H1 (cell line): ENCODE data around the gene IKZF5. TPM values are rescaled to one million over a fixed set of nuclear protein-coding genes. Genes with fewer than 3 reads are reported as not detected.

ENCODE experiments used
- CTCF ChIA-PET: fragments of 300-600 bp; sonication (Branson Sonifier 250); formaldehyde crosslinking; loops from one replicate; lab custom pipeline; 2021; ENCODE audit not compliant: partially characterized antibody; lab: Charles Lee
- POLR2A ChIA-PET: fragments of 300-600 bp; sonication (Branson Sonifier 250); formaldehyde crosslinking; loops from one replicate; lab custom pipeline; 2021; ENCODE audit warnings: inconsistent platforms; ENCODE audit not compliant: partially characterized antibody; lab: Charles Lee
- DNase-seq, 2 experiments: peaks; one replicate each; pipeline versions ENCODE4 v3.0.0 to v3.0.0-alpha.2; 2010 to 2022; ENCODE audit warnings: low spot score in 2 of 2, low read depth in 1 of 2, mixed read lengths in 1 of 2
- FAIRE-seq: peaks from 2 replicates; lab custom pipeline; 2011; peaks lifted over from hg19 to GRCh38; lab: Jason Lieb, UNC
- H2AFZ ChIP-seq: 2 replicates; pipeline ENCODE4 v1.8.1; 2012; ENCODE audit warnings: low read length, inconsistent platforms
- H2AK5ac ChIP-seq: 2 replicates; pipeline ENCODE4 v1.6.1; 2013; ENCODE audit warnings: low read depth, low read length
- H2BK120ac ChIP-seq: replicated peaks from 2 replicates; pipeline ENCODE3; 2013; ENCODE audit warnings: low read depth, low read length, inconsistent platforms
- H2BK12ac ChIP-seq: 2 replicates; pipeline ENCODE4 v1.6.1; 2013; ENCODE audit warnings: low read depth, low read length
- H2BK15ac ChIP-seq: 2 replicates; pipeline ENCODE4 v1.6.1; 2013; ENCODE audit warnings: low read length
- H2BK20ac ChIP-seq: 2 replicates; pipeline ENCODE4 v1.6.1; 2013; ENCODE audit warnings: low read length
- H2BK5ac ChIP-seq: 2 replicates; pipeline ENCODE4 v1.6.1; 2013; ENCODE audit warnings: low read depth, low read length
- H3K14ac ChIP-seq: 2 replicates; pipeline ENCODE4 v1.6.1; 2013; ENCODE audit warnings: inconsistent platforms; ENCODE audit not compliant: insufficient read length
- H3K18ac ChIP-seq: 2 replicates; pipeline ENCODE4 v1.6.1; 2013; ENCODE audit warnings: low read length; ENCODE audit errors: extremely low read depth
- H3K23ac ChIP-seq: 2 replicates; pipeline ENCODE4 v1.6.1; 2013; ENCODE audit warnings: inconsistent platforms; ENCODE audit not compliant: insufficient read length
- H3K23me2 ChIP-seq: 2 replicates; pipeline ENCODE4 v1.6.1; 2013; ENCODE audit warnings: low read depth, low read length
- H3K27ac ChIP-seq: 2 replicates; pipeline ENCODE4 v1.6.1; 2011; ENCODE audit warnings: low read depth, low read length, inconsistent platforms
- H3K27me3 ChIP-seq, 4 experiments: replicated peaks in 1 of 4; 1 replicate in 1 of 4; 2 replicates in 3 of 4; pipeline versions ENCODE4 v1.6.1 to v1.8.1; 2011 to 2013; ENCODE audit warnings: low read length in 3 of 4, mild to moderate bottlenecking in 3 of 4, inconsistent platforms in 2 of 4, mixed read lengths in 2 of 4, moderate library complexity in 1 of 4; ENCODE audit not compliant: control insufficient read depth in 3 of 4, insufficient read depth in 3 of 4; ENCODE audit errors: extremely low read depth in 1 of 4
- H3K36me3 ChIP-seq, 4 experiments: 2 replicates each; pipeline versions ENCODE4 v1.6.1 to v1.8.1; 2011 to 2013; ENCODE audit warnings: mild to moderate bottlenecking in 4 of 4, low read length in 3 of 4, moderate library complexity in 2 of 4, control low read depth in 1 of 4, inconsistent platforms in 1 of 4; ENCODE audit not compliant: insufficient read depth in 4 of 4, control insufficient read depth in 2 of 4
- H3K4ac ChIP-seq: replicated peaks from 2 replicates; pipeline ENCODE3; 2013; ENCODE audit warnings: low read length, low read depth, mixed read lengths, inconsistent platforms; ENCODE audit not compliant: insufficient read length
- H3K4me1 ChIP-seq, 4 experiments: replicated peaks in 1 of 4; 1 replicate in 1 of 4; 2 replicates in 3 of 4; pipeline versions ENCODE4 v1.6.1 to v1.8.1; 2011 to 2013; ENCODE audit warnings: low read length in 3 of 4, inconsistent platforms in 2 of 4, mixed read lengths in 1 of 4; ENCODE audit not compliant: insufficient read depth in 4 of 4, control insufficient read depth in 3 of 4
- H3K4me2 ChIP-seq, 2 experiments: 2 replicates each; pipeline versions ENCODE4 v1.6.1 to v1.8.1; 2011 to 2013; ENCODE audit warnings: low read depth in 2 of 2, low read length in 2 of 2, control low read depth in 1 of 2, inconsistent platforms in 1 of 2, mild to moderate bottlenecking in 1 of 2; ENCODE audit not compliant: insufficient read depth in 1 of 2
- H3K4me3 ChIP-seq, 4 experiments: fragments of 200-600, 300-600 bp in 1 of 4; sonication (generic), shearing (Covaris generic), sonication (Bioruptor Twin) in 1 of 4; 2 replicates each; pipeline versions ENCODE4 v1.5.1 to v1.8.1; 2011 to 2016; ENCODE audit warnings: low read length in 4 of 4, low read depth in 3 of 4, control low read depth in 2 of 4, inconsistent platforms in 2 of 4, mild to moderate bottlenecking in 2 of 4, mixed read lengths in 1 of 4, moderate library complexity in 1 of 4; ENCODE audit not compliant: insufficient read depth in 2 of 4; ENCODE audit errors: extremely low read depth in 1 of 4
- H3K56ac ChIP-seq: replicated peaks from 2 replicates; pipeline ENCODE3; 2013; ENCODE audit warnings: low read depth, mild to moderate bottlenecking, mixed read lengths, low read length, inconsistent platforms; ENCODE audit not compliant: insufficient read length
- H3K79me1 ChIP-seq: 2 replicates; pipeline ENCODE4 v1.6.1; 2013; ENCODE audit warnings: low read depth, low read length, control low read depth
- H3K79me2 ChIP-seq, 2 experiments: 2 replicates each; pipeline versions ENCODE4 v1.6.1 to v1.8.1; 2012 to 2013; ENCODE audit warnings: low read length in 2 of 2, mild to moderate bottlenecking in 2 of 2, inconsistent platforms in 1 of 2; ENCODE audit not compliant: insufficient read depth in 2 of 2, control insufficient read depth in 1 of 2
- H3K9ac ChIP-seq, 4 experiments: replicated peaks in 1 of 4; 1 replicate in 1 of 4; 2 replicates in 3 of 4; pipeline versions ENCODE4 v1.6.1 to v1.8.1; 2011 to 2013; ENCODE audit warnings: low read depth in 3 of 4, low read length in 3 of 4, control low read depth in 2 of 4, mild to moderate bottlenecking in 2 of 4, moderate library complexity in 2 of 4, inconsistent platforms in 1 of 4; ENCODE audit errors: extremely low read depth in 1 of 4
- H3K9me3 ChIP-seq, 2 experiments: 2 replicates each; pipeline versions ENCODE4 v1.6.1 to v1.8.1; 2012 to 2013; ENCODE audit warnings: mild to moderate bottlenecking in 2 of 2, moderate library complexity in 2 of 2, control low read depth in 1 of 2, inconsistent platforms in 1 of 2, low read depth in 1 of 2, low read length in 1 of 2, mixed read lengths in 1 of 2; ENCODE audit not compliant: insufficient read depth in 2 of 2
- H4K20me1 ChIP-seq, 2 experiments: replicated peaks in 1 of 2; 2 replicates each; pipeline versions ENCODE3 to v1.8.1; 2011 to 2013; ENCODE audit warnings: inconsistent platforms in 2 of 2, low read length in 2 of 2, mild to moderate bottlenecking in 1 of 2; ENCODE audit not compliant: insufficient read depth in 2 of 2, control insufficient read depth in 1 of 2
- H4K5ac ChIP-seq: 2 replicates; pipeline ENCODE4 v1.6.1; 2013; ENCODE audit warnings: low read length, low read depth, mixed read lengths, inconsistent platforms; ENCODE audit not compliant: insufficient read length
- H4K8ac ChIP-seq: 2 replicates; pipeline ENCODE4 v1.8.0; 2013; ENCODE audit warnings: mild to moderate bottlenecking, moderate library complexity, low read length, inconsistent platforms; ENCODE audit not compliant: insufficient read depth; ENCODE audit errors: extremely low read depth
- H4K91ac ChIP-seq: replicated peaks from 2 replicates; pipeline ENCODE3; 2013; ENCODE audit warnings: low read length, mixed read lengths, inconsistent platforms; ENCODE audit not compliant: insufficient read length
- CTBP2 ChIP-seq: IDR thresholded peaks from 2 replicates; pipeline ENCODE4 v1.7.0; 2011; ENCODE audit warnings: borderline replicate concordance, mild to moderate bottlenecking, moderate library complexity, mixed read lengths, low read length; ENCODE audit not compliant: insufficient read depth, insufficient read length
- CTCF ChIP-seq, 3 experiments: IDR thresholded peaks; 1 replicate in 2 of 3; 2 replicates in 1 of 3; pipeline versions ENCODE4 v1.5.1 to v1.6.1; 2011; ENCODE audit warnings: low read length in 3 of 3, mild to moderate bottlenecking in 3 of 3, inconsistent platforms in 2 of 3, low read depth in 1 of 3, moderate library complexity in 1 of 3; ENCODE audit not compliant: insufficient read depth in 1 of 3; ENCODE audit errors: control extremely low read depth in 1 of 3
- JUND ChIP-seq: IDR thresholded peaks from 2 replicates; pipeline ENCODE4 v1.6.1; 2011; ENCODE audit warnings: mild to moderate bottlenecking, improper control_type of control experiment, low read length
- MAFK ChIP-seq: IDR thresholded peaks from 2 replicates; pipeline ENCODE4 v1.6.1; 2012; ENCODE audit warnings: low read depth, mild to moderate bottlenecking, improper control_type of control experiment, low read length
- SRF ChIP-seq: IDR thresholded peaks from 2 replicates; pipeline ENCODE4 v1.6.1; 2011; ENCODE audit warnings: mild to moderate bottlenecking, low read depth, low read length, moderate library complexity
- TBP ChIP-seq: IDR thresholded peaks from 2 replicates; pipeline ENCODE4 v1.6.1; 2011; ENCODE audit warnings: low read depth, low read length, improper control_type of control experiment
- TCF12 ChIP-seq: IDR thresholded peaks from 2 replicates; pipeline ENCODE4 v1.6.1; 2011; ENCODE audit warnings: low read depth, mild to moderate bottlenecking, low read length
- TEAD4 ChIP-seq: IDR thresholded peaks from 2 replicates; pipeline ENCODE4 v1.6.1; 2012; ENCODE audit warnings: low read depth, low read length, inconsistent platforms, mixed read lengths
- YY1 ChIP-seq: IDR thresholded peaks from 2 replicates; pipeline ENCODE4 v1.6.1; 2011; ENCODE audit warnings: low read depth, mild to moderate bottlenecking, low read length
- WGBS, 2 experiments: shearing (Covaris generic) in 1 of 2; methylation state at CpG; one replicate each; pipeline versions ENCODE4 v1.1.6 to v1.1.7; 2013 to 2015; ENCODE audit warnings: low lambda C conversion rate in 2 of 2, mixed read lengths in 2 of 2, inconsistent platforms in 1 of 2, low coverage in 1 of 2, missing lambda C conversion rate in 1 of 2; ENCODE audit not compliant: insufficient replicate concordance in 2 of 2, insufficient coverage in 1 of 2, insufficient read length in 1 of 2; ENCODE audit errors: extremely low coverage in 1 of 2, missing lambda C conversion rate in 1 of 2; 5-methylcytosine and 5-hydroxymethylcytosine counted together
- polyA plus RNA-seq, 7 experiments: library from polyadenylated mRNA; depleted of rRNA in 3 of 7; stranded (reverse) in 5 of 7; unstranded in 2 of 7; fragments of >200 nt in 5 of 7; fragments of 200-250 nt in 2 of 7; gene quantifications; 1 replicate in 5 of 7; 2 replicates in 1 of 7; 4 replicates in 1 of 7; pipeline versions ENCODE4 v1.2.1 to v1.2.3, GENCODE V29; 2011 to 2013; ENCODE audit warnings: missing spikeins in 2 of 7, mixed read lengths in 2 of 7
- total RNA-seq: library from RNA; stranded (reverse); fragmentation: NEBNext Ultra II Directional; extraction: Animal tissue kit (Norgen Biotek cat#: 25700); gene quantifications from 2 replicates; pipeline ENCODE4 v1.2.1, GENCODE V29; 2021

The IKZF5 gene
- total and polyA plus RNA-seq, 2 of the 8 experiments (the other 6 are each of a cell fraction or from before 2014, with no cell fraction given) = 5.2 to 15.3 TPM

- DNase-seq (no peak), FAIRE-seq (no peak)
- Histone ChIP-seq H3K18ac (no peak overlapping the region), H3K27me3 (peaks cover 0 to 3% (median 1%) of the 10 kb centered on the region in 4 experiments; a peak in 3 of 7 replicates), H3K9me3 (no peaks in the 10 kb centered on the region), H3K56ac (no peak overlapping the region), H2AK5ac (no peak overlapping the region), H3K27ac (no peak overlapping the region), H4K8ac (no peak overlapping the region), H3K36me3 (no peaks in the 10 kb centered on the region), H2BK15ac (no peak overlapping the region), H3K23ac (no peak overlapping the region), H3K79me2 (no peaks in the 10 kb centered on the region), H2AFZ (no peak overlapping the region), H4K5ac (no peak overlapping the region), H4K20me1 (no peaks in the 10 kb centered on the region), H3K4me3 (no peak overlapping the region), H3K23me2 (no peaks in the 10 kb centered on the region), H2BK12ac (no peak overlapping the region), H2BK120ac (no peak overlapping the region), H2BK20ac (no peak overlapping the region), H3K4me1 (peaks cover 0 to under 1% (median 0%) of the 10 kb centered on the region in 4 experiments; a peak in 2 of 7 replicates), H3K4me2 (no peak overlapping the region), H3K79me1 (no peaks in the 10 kb centered on the region), H3K14ac (no peak overlapping the region), H3K4ac (no peak overlapping the region), H3K9ac (no peak overlapping the region), H4K91ac (no peak overlapping the region), H2BK5ac (no peak overlapping the region)
- 76% methylated on average over 3 of the region's 3 CpGs; no CpG with 5 or more reads in 1 of the 2 experiments for WGBS, 2 experiments
- POLR2A ChIA-PET = no interaction called here
- no peak for TF ChIP-seq MAFK
- no peak for TF ChIP-seq TEAD4
- TF ChIP-seq SRF = no peak
- TF ChIP-seq JUND = no peak
- no peak for TF ChIP-seq CTCF (IDR thresholded peaks at IDR 0.05; ENCODE audit: control extremely low read depth in 1 of 3, insufficient read depth in 1 of 3, low read depth in 1 of 3, low read length in 3 of 3)
- no peak for TF ChIP-seq TBP
- no peak for TF ChIP-seq TCF12
- no peak for TF ChIP-seq CTBP2
- TF ChIP-seq YY1 = no peak
- CTCF ChIA-PET = no interaction called here
These were observed 34.0 kb downstream of the IKZF5 start for GRCh38 chr10:122974543-122975064.
